Measurements from ENCODE around the gene VCAM1. TPM values are rescaled to one million over a fixed set of nuclear protein-coding genes. Genes with fewer than 3 reads are reported as not detected.

Gene VCAM1
- total RNA-seq, 2 experiments from 2014 or later = 0.83 to 1.1 TPM

DNA sequence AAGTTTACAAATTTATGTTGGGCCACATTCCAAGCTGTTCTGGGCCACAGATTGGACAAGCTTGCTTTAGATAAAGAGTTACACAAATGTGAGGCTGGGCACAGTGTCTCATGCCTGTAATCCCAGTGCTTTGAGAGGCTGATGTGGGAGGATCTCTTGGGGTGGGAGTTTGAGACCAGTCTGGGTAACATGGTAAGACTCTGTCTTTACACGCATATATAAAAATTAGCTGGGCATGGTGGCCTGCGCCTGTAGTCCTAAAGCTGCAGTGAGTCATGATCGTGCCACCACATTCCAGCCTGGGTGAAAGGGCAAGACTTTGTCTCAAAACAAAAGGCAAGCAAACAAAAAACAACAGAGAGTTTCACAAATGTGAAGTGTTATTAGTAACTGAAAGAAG lies 5.9 kb upstream of the VCAM1 start:
- Mint-ChIP-seq H3K4me3 (no peak overlapping the region), H3K27me3 (peaks cover 6% of the 10 kb centered on the region), H3K27ac (peak overlapping the region; percentile 72), H3K9me3 (no peaks in the 10 kb centered on the region), H3K36me3 (ENCODE audit: low read depth) (no peaks in the 10 kb centered on the region), H3K4me1 (ENCODE audit: low read depth) (peaks cover 35% of the 10 kb centered on the region)
- POLR2A ChIA-PET = no interaction called here
- DNase-seq (peak; percentile 31), ATAC-seq (peak; percentile 17)
- TF ChIP-seq, protein P1, sequence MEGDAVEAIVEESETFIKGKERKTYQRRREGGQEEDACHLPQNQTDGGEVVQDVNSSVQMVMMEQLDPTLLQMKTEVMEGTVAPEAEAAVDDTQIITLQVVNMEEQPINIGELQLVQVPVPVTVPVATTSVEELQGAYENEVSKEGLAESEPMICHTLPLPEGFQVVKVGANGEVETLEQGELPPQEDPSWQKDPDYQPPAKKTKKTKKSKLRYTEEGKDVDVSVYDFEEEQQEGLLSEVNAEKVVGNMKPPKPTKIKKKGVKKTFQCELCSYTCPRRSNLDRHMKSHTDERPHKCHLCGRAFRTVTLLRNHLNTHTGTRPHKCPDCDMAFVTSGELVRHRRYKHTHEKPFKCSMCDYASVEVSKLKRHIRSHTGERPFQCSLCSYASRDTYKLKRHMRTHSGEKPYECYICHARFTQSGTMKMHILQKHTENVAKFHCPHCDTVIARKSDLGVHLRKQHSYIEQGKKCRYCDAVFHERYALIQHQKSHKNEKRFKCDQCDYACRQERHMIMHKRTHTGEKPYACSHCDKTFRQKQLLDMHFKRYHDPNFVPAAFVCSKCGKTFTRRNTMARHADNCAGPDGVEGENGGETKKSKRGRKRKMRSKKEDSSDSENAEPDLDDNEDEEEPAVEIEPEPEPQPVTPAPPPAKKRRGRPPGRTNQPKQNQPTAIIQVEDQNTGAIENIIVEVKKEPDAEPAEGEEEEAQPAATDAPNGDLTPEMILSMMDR (IDR thresholded peaks at IDR 0.05) = no peak
- CTCF ChIA-PET = interaction anchor here (1.0 to 1.7 kb wide), 3 partner anchors 107 to 183 kb away, joined by 3 to 6 read pairs (median 3); no protein-coding TSS in a partner anchor
- intact Hi-C loops (cut with micrococcal nuclease) = no loop called here

DNA sequence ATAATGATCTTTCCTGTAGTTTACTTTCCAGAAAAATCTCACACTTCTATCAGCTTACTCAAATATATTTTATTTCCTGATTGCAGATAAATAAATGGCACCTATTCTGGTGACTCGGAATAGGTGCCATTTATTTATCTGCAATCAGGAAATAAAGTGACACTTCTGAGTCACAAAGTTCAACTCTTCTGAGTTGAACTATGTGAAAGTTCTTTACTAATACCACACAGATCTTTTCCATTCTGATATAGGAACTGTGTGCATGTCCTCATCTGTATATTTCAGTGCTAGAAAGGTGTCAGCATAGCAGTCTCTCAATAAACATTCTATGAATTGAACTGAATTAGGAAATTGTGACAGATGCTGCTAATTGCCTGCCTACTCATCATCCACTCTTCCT lies 4.9 kb upstream of the VCAM1 start:
- H3K27ac Mint-ChIP-seq = no peak overlapping the region
- H3K9me3 Mint-ChIP-seq = no peaks in the 10 kb centered on the region
- ChIA-PET POLR2A (interaction anchor here (0.6 kb wide), 1 partner anchor 130 kb away, joined by 4 read pairs; no protein-coding TSS in a partner anchor), CTCF (no interaction called here)
- DNase-seq (no peak), ATAC-seq (peak; percentile 62)
- TF ChIP-seq, protein P1 (IDR thresholded peaks at IDR 0.05) = no peak
- H3K36me3 Mint-ChIP-seq (ENCODE audit: low read depth) = no peaks in the 10 kb centered on the region
- H3K4me1 Mint-ChIP-seq (ENCODE audit: low read depth) = peaks cover 34% of the 10 kb centered on the region
- no peak overlapping the region for H3K4me3 Mint-ChIP-seq
- intact Hi-C loops (cut with micrococcal nuclease) = no loop called here
- H3K27me3 Mint-ChIP-seq = peaks cover 6% of the 10 kb centered on the region

DNA sequence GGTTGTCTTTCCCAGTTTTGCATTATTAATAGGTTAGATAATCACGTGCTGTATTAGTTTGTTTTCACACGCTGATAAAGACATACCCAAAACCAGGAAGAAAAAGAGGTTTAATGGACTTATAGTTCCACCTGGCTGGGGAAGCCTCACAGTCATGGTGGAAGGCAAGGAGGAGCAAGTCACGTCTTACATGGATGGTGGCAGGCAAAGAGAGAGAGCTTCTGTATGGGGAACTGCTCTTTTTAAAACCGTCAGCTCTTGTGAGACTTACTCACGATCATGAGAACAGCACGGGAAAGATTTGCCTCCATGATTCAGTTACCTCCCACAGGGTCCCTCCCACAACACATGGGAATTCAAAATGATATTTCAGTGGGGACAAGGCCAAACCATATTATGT lies 2.3 kb upstream of the VCAM1 start:
- no peaks in the 10 kb centered on the region for H3K9me3 Mint-ChIP-seq
- H3K4me1 Mint-ChIP-seq (ENCODE audit: low read depth) = peaks cover 33% of the 10 kb centered on the region
- H3K36me3 Mint-ChIP-seq (ENCODE audit: low read depth) = no peaks in the 10 kb centered on the region
- no peak for ATAC-seq
- intact Hi-C loops (cut with micrococcal nuclease) = no loop called here
- CTCF ChIA-PET = interaction anchor here (1.0 to 1.8 kb wide), 2 partner anchors 10 to 151 kb away, joined by 3 to 6 read pairs; no protein-coding TSS in a partner anchor
- TF ChIP-seq, protein P1 (IDR thresholded peaks at IDR 0.05) = no peak
- no peak overlapping the region for H3K27ac Mint-ChIP-seq
- no peak overlapping the region for H3K4me3 Mint-ChIP-seq
- DNase-seq = no peak
- POLR2A ChIA-PET = no interaction called here
- peaks cover 11% of the 10 kb centered on the region for H3K27me3 Mint-ChIP-seq

DNA sequence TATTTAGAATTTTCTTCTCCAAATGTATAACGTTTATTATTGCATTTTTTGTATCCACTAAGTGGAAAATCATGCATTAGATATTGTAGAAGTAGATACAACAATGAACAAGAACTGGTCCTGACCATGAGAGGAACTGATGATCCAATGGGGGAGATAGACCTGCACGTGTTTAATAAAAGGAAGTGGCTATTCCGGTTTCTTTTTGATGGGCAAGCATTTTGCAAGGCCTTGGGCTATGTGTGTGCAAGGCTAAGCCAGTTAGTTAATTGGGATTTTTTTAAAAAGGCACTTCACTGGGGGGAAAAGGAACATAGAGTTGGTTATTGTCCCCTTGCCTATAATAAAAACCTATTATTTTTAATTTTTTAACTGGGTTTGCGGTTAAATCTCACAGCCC lies 961 bp upstream of the VCAM1 start:
- Mint-ChIP-seq H3K4me1 (ENCODE audit: low read depth) (peaks cover 19% of the 10 kb centered on the region), H3K36me3 (ENCODE audit: low read depth) (no peaks in the 10 kb centered on the region), H3K27me3 (peaks cover 11% of the 10 kb centered on the region), H3K9me3 (no peaks in the 10 kb centered on the region), H3K4me3 (no peak overlapping the region), H3K27ac (no peak overlapping the region)
- POLR2A ChIA-PET = no interaction called here
- CTCF ChIA-PET = no interaction called here
- DNase-seq = no peak
- TF ChIP-seq, protein P1 (IDR thresholded peaks at IDR 0.05) = no peak
- intact Hi-C loops (cut with micrococcal nuclease) = no loop called here
- ATAC-seq = no peak

DNA sequence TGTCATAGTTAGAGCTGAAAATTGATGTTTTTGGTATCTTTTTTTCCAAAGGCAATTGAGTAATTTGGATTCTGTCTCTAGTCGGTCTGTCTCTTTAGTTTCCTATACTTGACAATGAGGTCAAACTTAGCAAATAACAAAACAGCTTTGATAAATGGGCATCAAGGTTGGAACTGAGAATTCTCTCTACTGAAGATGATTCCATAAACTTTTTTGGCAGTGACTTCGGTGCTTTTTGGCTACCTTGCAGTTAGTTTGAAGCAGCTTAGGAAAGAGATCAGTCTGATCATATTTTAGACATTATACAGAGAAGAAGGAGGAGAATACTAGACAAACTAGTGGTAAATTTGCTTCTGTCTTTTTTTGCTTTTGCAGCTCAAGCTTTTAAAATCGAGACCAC lies 559 bp downstream of the VCAM1 start:
- no peak for DNase-seq
- CTCF ChIA-PET = interaction anchor here (1.3 to 1.8 kb wide), 2 partner anchors 9 to 24 kb away, joined by 4 read pairs; no protein-coding TSS in a partner anchor
- POLR2A ChIA-PET = no interaction called here
- TF ChIP-seq, protein P1 (IDR thresholded peaks at IDR 0.05) = no peak
- Mint-ChIP-seq H3K9me3 (no peaks in the 10 kb centered on the region), H3K27me3 (peaks cover 15% of the 10 kb centered on the region), H3K4me1 (ENCODE audit: low read depth) (peaks cover 9% of the 10 kb centered on the region), H3K27ac (no peak overlapping the region), H3K4me3 (no peak overlapping the region), H3K36me3 (ENCODE audit: low read depth) (no peaks in the 10 kb centered on the region)
- intact Hi-C loops (cut with micrococcal nuclease) = no loop called here
- no peak for ATAC-seq

All from activated CD8-positive, alpha-beta T cell treated with anti-CD3 and anti-CD28 coated beads for 36 hours (primary cell).